GM23338 (cell line): Measurements from ENCODE around the gene CD79A. TPM values are rescaled to one million over a fixed set of nuclear protein-coding genes. Genes with fewer than 3 reads are reported as not detected.

Source experiments
- ATAC-seq: fragments of 200-7000 bp; cut with Tn5 transposase; 3 replicates; pipeline ENCODE4 v1.9.1; 2020
- DNase-seq: peaks from one replicate; pipeline ENCODE4 v3.0.0-alpha.2; 2015; ENCODE audit warnings: low spot score
- H2AFZ ChIP-seq: fragments of 200-600 bp; sonication (generic); 2 replicates; pipeline ENCODE4 v1.8.0; 2016; ENCODE audit warnings: antibody characterized with exemption, mild to moderate bottlenecking, moderate library complexity
- H3F3A ChIP-seq: fragments of 200-600 bp; sonication (generic); replicated peaks from 2 replicates; pipeline ENCODE4 v1.8.0; 2017; ENCODE audit warnings: antibody characterized with exemption, mixed run types, low read depth
- H3K27ac ChIP-seq: fragments of 200-600 bp; sonication (generic); 2 replicates; pipeline ENCODE4 v1.6.1; 2016; ENCODE audit warnings: low read depth
- H3K27me3 ChIP-seq: fragments of 200-600 bp; sonication (generic); 2 replicates; pipeline ENCODE4 v1.8.0; 2016; ENCODE audit warnings: mild to moderate bottlenecking, mixed run types, moderate library complexity; ENCODE audit not compliant: insufficient read depth
- H3K36me3 ChIP-seq: fragments of 200-600 bp; sonication (generic); 2 replicates; pipeline ENCODE4 v1.8.0; 2016; ENCODE audit warnings: mild to moderate bottlenecking; ENCODE audit not compliant: insufficient read depth
- H3K4me1 ChIP-seq: fragments of 200-600 bp; sonication (generic); 2 replicates; pipeline ENCODE4 v1.8.0; 2016; ENCODE audit warnings: mild to moderate bottlenecking, moderate library complexity; ENCODE audit not compliant: insufficient read depth
- H3K4me2 ChIP-seq: fragments of 200-600 bp; sonication (generic); 2 replicates; pipeline ENCODE4 v1.7.1; 2017; ENCODE audit warnings: mixed run types
- H3K4me3 ChIP-seq: fragments of 200-600 bp; sonication (generic); 2 replicates; pipeline ENCODE4 v1.6.1; 2016; ENCODE audit warnings: mixed run types
- H3K79me2 ChIP-seq: fragments of 200-600 bp; sonication (generic); replicated peaks from 2 replicates; pipeline ENCODE4 v1.8.0; 2017; ENCODE audit warnings: mild to moderate bottlenecking; ENCODE audit not compliant: insufficient read depth
- H3K9me2 ChIP-seq: fragments of 200-600 bp; sonication (generic); 2 replicates; pipeline ENCODE4 v1.8.0; 2017; ENCODE audit not compliant: insufficient read depth
- H4K20me1 ChIP-seq: fragments of 200-600 bp; sonication (generic); replicated peaks from 2 replicates; pipeline ENCODE4 v1.8.0; 2017; ENCODE audit warnings: mild to moderate bottlenecking; ENCODE audit not compliant: insufficient read depth
- H3K27ac Mint-ChIP-seq: 2 replicates; pipeline ENCODE4 v1.8.0; 2020; ENCODE audit warnings: inconsistent platforms, mild to moderate bottlenecking, moderate library complexity, mixed read lengths
- H3K27me3 Mint-ChIP-seq: 3 replicates; pipeline ENCODE4 v1.8.0; 2022; ENCODE audit warnings: low read depth, mild to moderate bottlenecking, moderate library complexity, mixed read lengths, inconsistent platforms; ENCODE audit not compliant: insufficient read depth, poor library complexity
- H3K36me3 Mint-ChIP-seq: 3 replicates; pipeline ENCODE4 v1.8.0; 2021; ENCODE audit warnings: low read depth, mild to moderate bottlenecking, inconsistent platforms, moderate library complexity, mixed read lengths
- H3K4me1 Mint-ChIP-seq: 3 replicates; pipeline ENCODE4 v1.8.0; 2020; ENCODE audit warnings: mild to moderate bottlenecking, inconsistent platforms, mixed read lengths
- H3K4me3 Mint-ChIP-seq: 3 replicates; pipeline ENCODE4 v1.8.0; 2021; ENCODE audit warnings: moderate library complexity, mild to moderate bottlenecking, inconsistent platforms, mixed read lengths
- H3K9me3 Mint-ChIP-seq: 3 replicates; pipeline ENCODE4 v1.8.0; 2020; ENCODE audit warnings: moderate library complexity, mild to moderate bottlenecking, inconsistent platforms, mixed read lengths
- ETS1 ChIP-seq: IDR thresholded peaks from 2 replicates; pipeline ENCODE4 v1.6.1; 2016; ENCODE audit warnings: antibody characterized with exemption
- EZH2 ChIP-seq: fragments of 200-600 bp; sonication (generic); IDR thresholded peaks from one replicate; pipeline ENCODE4 v1.8.0; 2017; ENCODE audit warnings: antibody characterized with exemption, mild to moderate bottlenecking, low read depth; ENCODE audit not compliant: unreplicated experiment
- EZH2phosphoT487 ChIP-seq: fragments of 200-600 bp; sonication (generic); IDR thresholded peaks from one replicate; pipeline ENCODE4 v1.8.1; 2018; ENCODE audit warnings: antibody characterized with exemption; ENCODE audit not compliant: unreplicated experiment
- NANOG ChIP-seq: IDR thresholded peaks from 2 replicates; pipeline ENCODE4 v1.6.1; 2016; ENCODE audit warnings: antibody characterized with exemption, borderline replicate concordance
- POLR2AphosphoS5 ChIP-seq: IDR thresholded peaks from 2 replicates; pipeline ENCODE4 v1.6.1; 2016; ENCODE audit warnings: antibody characterized with exemption, low read depth
- REST ChIP-seq: IDR thresholded peaks from one replicate; pipeline ENCODE4 v1.6.1; 2018; ENCODE audit warnings: antibody characterized with exemption; ENCODE audit not compliant: unreplicated experiment
- STAT1 ChIP-seq: IDR thresholded peaks from one replicate; pipeline ENCODE4 v1.6.1; 2016; ENCODE audit warnings: antibody characterized with exemption; ENCODE audit not compliant: unreplicated experiment
- ZNF114 ChIP-seq: fragments of 250-450 bp; sonication (Bioruptor Pico); IDR thresholded peaks from 2 replicates; pipeline ENCODE4 v1.5.0; 2020; ENCODE audit warnings: mild to moderate bottlenecking, moderate library complexity
- ZNF331 ChIP-seq: fragments of 250-450 bp; sonication (Bioruptor Pico); IDR thresholded peaks from 2 replicates; pipeline ENCODE4 v1.5.0; 2020; ENCODE audit warnings: low read depth, mild to moderate bottlenecking, moderate library complexity
- ZNF462 ChIP-seq: fragments of 250-450 bp; sonication (Bioruptor Pico); IDR thresholded peaks from 2 replicates; pipeline ENCODE4 v1.5.0; 2020; ENCODE audit warnings: mild to moderate bottlenecking, moderate library complexity
- polyA plus RNA-seq: library from polyadenylated mRNA; unstranded; fragments of >200 nt; fragmentation: Nextera tagmentation; extraction: Ambion mirVana; gene quantifications from 2 replicates; pipeline ENCODE4 v1.2.1, GENCODE V29; 2016
- total RNA-seq: library from RNA; depleted of rRNA; stranded (reverse); fragments of >200 nt; shearing (Covaris generic); gene quantifications from 2 replicates; pipeline ENCODE4 v1.2.3, GENCODE V29; 2014

Gene CD79A
- total and polyA plus RNA-seq, 2 experiments from 2014 or later: 0.27 TPM; not detected in 1

GRCh38 chr19:41907994-41908615, 31.0 kb downstream of the CD79A start:
- H3K4me3 ChIP-seq: no peak overlapping the region
- no peaks in the 10 kb centered on the region for H3K79me2 ChIP-seq
- no peaks in the 10 kb centered on the region; the same call in 1 of the 2 replicates for H3K4me1 ChIP-seq
- TF ChIP-seq NANOG (no peak), EZH2 (no peak), ZNF114 (CRISPR knock-in tag) (no peak), ZNF462 (CRISPR knock-in tag) (no peak), STAT1 (no peak), ETS1 (no peak), REST (no peak), POLR2AphosphoS5 (no peak), EZH2phosphoT487 (no peak), ZNF331 (CRISPR knock-in tag) (no peak)
- no peaks in the 10 kb centered on the region for H3K9me2 ChIP-seq
- no peak overlapping the region for H3K4me3 Mint-ChIP-seq
- ATAC-seq (no peak), DNase-seq (no peak)
- H3K9me3 Mint-ChIP-seq: peaks cover 3% of the 10 kb centered on the region; the same call in 1 of the 3 replicates
- no peak overlapping the region for H3K27ac ChIP-seq
- peaks cover 3% of the 10 kb centered on the region; the same call in 1 of the 2 replicates for H3K36me3 ChIP-seq
- no peaks in the 10 kb centered on the region; the same call in 1 of the 2 replicates for H4K20me1 ChIP-seq
- H3K4me2 ChIP-seq: no peak overlapping the region
- H3F3A ChIP-seq: no peaks in the 10 kb centered on the region
- peaks cover 20% of the 10 kb centered on the region for H3K4me1 Mint-ChIP-seq
- peaks cover 45% of the 10 kb centered on the region for H3K27me3 ChIP-seq
- peaks cover 46% of the 10 kb centered on the region for H3K27me3 Mint-ChIP-seq
- no peak overlapping the region for H2AFZ ChIP-seq
- H3K36me3 Mint-ChIP-seq: peaks cover 26% of the 10 kb centered on the region
- no peak overlapping the region for H3K27ac Mint-ChIP-seq
